ENCODE measurements around the gene MND1.

MND1 gene

GRCh38 chr4:153402366-153402765, 57.9 kb downstream of the MND1 start:
- TF ChIP-seq POLR2AphosphoS5 (IDR thresholded peaks at IDR 0.05; ENCODE audit: low read depth, low read length) (no peak), SIN3A (IDR thresholded peaks at IDR 0.05; ENCODE audit: borderline replicate concordance, insufficient read depth, low read length) (no peak), FOXP2 (optimal IDR thresholded peaks at IDR 0.05; ENCODE audit: borderline replicate concordance, extremely low read depth, extremely low read length, insufficient read depth) (no peak), REST (IDR thresholded peaks at IDR 0.05; ENCODE audit: insufficient read depth in 1 of 2, low read depth in 2 of 2, low read length in 2 of 2) (no peak), TAF1 (IDR thresholded peaks at IDR 0.05; ENCODE audit: borderline replicate concordance, insufficient read depth, low read length) (no peak)

- TF ChIP-seq REST (IDR thresholded peaks at IDR 0.05; ENCODE audit: insufficient read depth in 1 of 2, low read depth in 2 of 2, low read length in 2 of 2), result no peak
- TF ChIP-seq TAF1 (IDR thresholded peaks at IDR 0.05; ENCODE audit: borderline replicate concordance, insufficient read depth, low read length), result no peak
- TF ChIP-seq POLR2AphosphoS5 (IDR thresholded peaks at IDR 0.05; ENCODE audit: low read depth, low read length), result no peak
- TF ChIP-seq SIN3A (IDR thresholded peaks at IDR 0.05; ENCODE audit: borderline replicate concordance, insufficient read depth, low read length), result no peak
- no peak for TF ChIP-seq FOXP2 (optimal IDR thresholded peaks at IDR 0.05; ENCODE audit: borderline replicate concordance, extremely low read depth, extremely low read length, insufficient read depth)
Observed at GRCh38 chr4:153403726-153404125, 59.2 kb downstream of the MND1 start.

GRCh38 chr4:153407906-153408305, 63.4 kb downstream of the MND1 start:
- TF ChIP-seq REST (IDR thresholded peaks at IDR 0.05; ENCODE audit: insufficient read depth in 1 of 2, low read depth in 2 of 2, low read length in 2 of 2) (no peak), SIN3A (IDR thresholded peaks at IDR 0.05; ENCODE audit: borderline replicate concordance, insufficient read depth, low read length) (no peak), POLR2AphosphoS5 (IDR thresholded peaks at IDR 0.05; ENCODE audit: low read depth, low read length) (no peak), TAF1 (IDR thresholded peaks at IDR 0.05; ENCODE audit: borderline replicate concordance, insufficient read depth, low read length) (no peak), FOXP2 (optimal IDR thresholded peaks at IDR 0.05; ENCODE audit: borderline replicate concordance, extremely low read depth, extremely low read length, insufficient read depth) (no peak)

- TF ChIP-seq SIN3A (IDR thresholded peaks at IDR 0.05; ENCODE audit: borderline replicate concordance, insufficient read depth, low read length) (no peak), FOXP2 (optimal IDR thresholded peaks at IDR 0.05; ENCODE audit: borderline replicate concordance, extremely low read depth, extremely low read length, insufficient read depth) (no peak), TAF1 (IDR thresholded peaks at IDR 0.05; ENCODE audit: borderline replicate concordance, insufficient read depth, low read length) (no peak), POLR2AphosphoS5 (IDR thresholded peaks at IDR 0.05; ENCODE audit: low read depth, low read length) (no peak), REST (IDR thresholded peaks at IDR 0.05; ENCODE audit: insufficient read depth in 1 of 2, low read depth in 2 of 2, low read length in 2 of 2) (no peak)
Observed at GRCh38 chr4:153408932-153409331, 64.4 kb downstream of the MND1 start.

- no peak for TF ChIP-seq REST (IDR thresholded peaks at IDR 0.05; ENCODE audit: insufficient read depth in 1 of 2, low read depth in 2 of 2, low read length in 2 of 2)
- no peak for TF ChIP-seq FOXP2 (optimal IDR thresholded peaks at IDR 0.05; ENCODE audit: borderline replicate concordance, extremely low read depth, extremely low read length, insufficient read depth)
- no peak for TF ChIP-seq SIN3A (IDR thresholded peaks at IDR 0.05; ENCODE audit: borderline replicate concordance, insufficient read depth, low read length)
- TF ChIP-seq POLR2AphosphoS5 (IDR thresholded peaks at IDR 0.05; ENCODE audit: low read depth, low read length), result no peak
- TF ChIP-seq TAF1 (IDR thresholded peaks at IDR 0.05; ENCODE audit: borderline replicate concordance, insufficient read depth, low read length), result no peak
Observed at GRCh38 chr4:153409412-153409811, 64.9 kb downstream of the MND1 start.
